ENCODE data around the gene HES4. TPM values are rescaled to one million over a fixed set of nuclear protein-coding genes. Genes with fewer than 3 reads are reported as not detected.

Gene HES4
- polyA plus RNA-seq, 1 experiment, result 0.68 TPM

GRCh38 chr1:1046243-1046642 is 46.3 kb upstream of the HES4 start:
- POLR2A ChIA-PET, result no interaction called here
- H3K9me3 ChIP-seq (ENCODE audit: control insufficient read depth, insufficient read depth, low read length), result peaks cover 3% of the 10 kb centered on the region; the same call in 1 of the 2 replicates
- CTCF ChIA-PET, result no interaction called here
- no peak overlapping the region for H3K27ac ChIP-seq (ENCODE audit: low read depth, low read length)
- H3K27me3 ChIP-seq (ENCODE audit: control insufficient read depth, insufficient read depth, low read length), result no peaks in the 10 kb centered on the region
- DNase-seq (ENCODE audit: low read depth, low spot score), result no peak
- H3K4me3 ChIP-seq (ENCODE audit: low read depth, low read length), result no peak overlapping the region
- TF ChIP-seq CTCF (IDR thresholded peaks at IDR 0.05; ENCODE audit: low read depth, low read length), result no peak

GRCh38 chr1:1045129-1045528 is 45.2 kb upstream of the HES4 start:
- Histone ChIP-seq H3K27me3 (ENCODE audit: control insufficient read depth, insufficient read depth, low read length) (no peaks in the 10 kb centered on the region), H3K27ac (ENCODE audit: low read depth, low read length) (no peak overlapping the region), H3K9me3 (ENCODE audit: control insufficient read depth, insufficient read depth, low read length) (peaks cover 3% of the 10 kb centered on the region; the same call in 1 of the 2 replicates), H3K4me3 (ENCODE audit: low read depth, low read length) (no peak overlapping the region)
- no peak for DNase-seq (ENCODE audit: low read depth, low spot score)
- ChIA-PET POLR2A (no interaction called here), CTCF (no interaction called here)
- no peak for TF ChIP-seq CTCF (IDR thresholded peaks at IDR 0.05; ENCODE audit: low read depth, low read length)

GRCh38 chr1:1044455-1045078 is 44.7 kb upstream of the HES4 start:
- ChIA-PET CTCF (no interaction called here), POLR2A (no interaction called here)
- no peak overlapping the region for H3K27ac ChIP-seq (ENCODE audit: low read depth, low read length)
- no peak for TF ChIP-seq CTCF (IDR thresholded peaks at IDR 0.05; ENCODE audit: low read depth, low read length)
- no peak overlapping the region for H3K4me3 ChIP-seq (ENCODE audit: low read depth, low read length)
- peaks cover 3% of the 10 kb centered on the region; the same call in 1 of the 2 replicates for H3K9me3 ChIP-seq (ENCODE audit: control insufficient read depth, insufficient read depth, low read length)
- DNase-seq (ENCODE audit: low read depth, low spot score), result no peak
- H3K27me3 ChIP-seq (ENCODE audit: control insufficient read depth, insufficient read depth, low read length), result no peaks in the 10 kb centered on the region

- POLR2A ChIA-PET, result no interaction called here
Observed at GRCh38 chr1:1043921-1044320, 44.0 kb upstream of the HES4 start.

GRCh38 chr1:1043411-1043810 is 43.5 kb upstream of the HES4 start:
- Histone ChIP-seq H3K9me3 (ENCODE audit: control insufficient read depth, insufficient read depth, low read length) (peaks cover 3% of the 10 kb centered on the region; the same call in 1 of the 2 replicates), H3K4me3 (ENCODE audit: low read depth, low read length) (no peak overlapping the region), H3K27me3 (ENCODE audit: control insufficient read depth, insufficient read depth, low read length) (no peaks in the 10 kb centered on the region), H3K27ac (ENCODE audit: low read depth, low read length) (no peak overlapping the region)
- CTCF ChIA-PET, result no interaction called here
- DNase-seq (ENCODE audit: low read depth, low spot score), result no peak
- TF ChIP-seq CTCF (IDR thresholded peaks at IDR 0.05; ENCODE audit: low read depth, low read length), result no peak
- POLR2A ChIA-PET, result no interaction called here

More at GRCh38 chr1:1043921-1044320, 44.0 kb upstream of the HES4 start:
- no peak overlapping the region for H3K4me3 ChIP-seq (ENCODE audit: low read depth, low read length)
- H3K9me3 ChIP-seq (ENCODE audit: control insufficient read depth, insufficient read depth, low read length), result peaks cover 3% of the 10 kb centered on the region; the same call in 1 of the 2 replicates
- H3K27me3 ChIP-seq (ENCODE audit: control insufficient read depth, insufficient read depth, low read length), result no peaks in the 10 kb centered on the region
- no peak for TF ChIP-seq CTCF (IDR thresholded peaks at IDR 0.05; ENCODE audit: low read depth, low read length)
- CTCF ChIA-PET, result no interaction called here
- DNase-seq (ENCODE audit: low read depth, low spot score), result no peak
- no peak overlapping the region for H3K27ac ChIP-seq (ENCODE audit: low read depth, low read length)

All from AG04450 (cell line).